HUDEP-2 (cell line): Measurements from ENCODE around the gene KRT10.
A peak's percentile ranks its signal among the peaks of the same experiment; 100 is the strongest.
"Not testable (repeated sequence)": the region's sequence is repeated elsewhere in the genome, so short reads cannot be mapped to it uniquely, and the experiment has no call there.

Source experiments
- DNase-seq, 76 experiments: peaks; one replicate each; lab custom pipeline; 2025; ENCODE audit not compliant: unreplicated experiment in 76 of 76; lab: John Stamatoyannopoulos, UW

KRT10 gene

DNA sequence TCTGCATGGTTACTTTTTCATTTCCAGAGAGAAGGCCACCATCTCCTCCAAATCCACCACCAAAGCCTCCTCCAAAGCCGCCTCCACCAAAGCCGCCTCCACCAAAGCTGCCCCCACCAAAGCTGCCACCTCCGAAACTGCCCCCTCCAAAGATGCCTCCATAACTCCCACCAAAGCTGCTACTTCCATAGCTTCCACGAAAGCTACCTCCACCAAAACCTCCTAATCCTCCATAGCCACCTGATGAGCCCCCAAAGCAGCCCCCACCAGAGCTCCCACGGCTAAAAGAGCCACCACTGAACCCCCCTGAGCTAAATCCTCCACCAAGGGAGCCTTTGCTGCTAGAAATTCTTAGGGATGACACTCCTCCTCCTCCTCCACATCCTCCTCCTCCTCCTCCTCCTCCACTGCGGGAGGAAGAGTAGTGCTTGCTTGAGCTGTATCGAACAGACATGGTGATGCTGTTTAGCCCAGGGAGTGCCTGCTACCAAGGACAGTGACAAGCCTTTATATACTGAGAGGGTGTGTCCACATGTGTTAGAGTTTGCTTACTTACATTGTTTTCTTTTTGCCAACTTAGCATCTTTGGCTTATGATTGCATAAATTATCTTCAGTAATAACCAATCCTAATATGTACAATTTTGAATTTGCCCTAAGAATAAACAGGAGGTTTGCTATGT, at the start of gene KRT10:
Gene KRT10, minus strand, starts transcription at position 483 of the 681 bp plus-strand sequence. Its CDS starts 29 bp downstream, at position 454.
- DNase-seq: no peak

DNA sequence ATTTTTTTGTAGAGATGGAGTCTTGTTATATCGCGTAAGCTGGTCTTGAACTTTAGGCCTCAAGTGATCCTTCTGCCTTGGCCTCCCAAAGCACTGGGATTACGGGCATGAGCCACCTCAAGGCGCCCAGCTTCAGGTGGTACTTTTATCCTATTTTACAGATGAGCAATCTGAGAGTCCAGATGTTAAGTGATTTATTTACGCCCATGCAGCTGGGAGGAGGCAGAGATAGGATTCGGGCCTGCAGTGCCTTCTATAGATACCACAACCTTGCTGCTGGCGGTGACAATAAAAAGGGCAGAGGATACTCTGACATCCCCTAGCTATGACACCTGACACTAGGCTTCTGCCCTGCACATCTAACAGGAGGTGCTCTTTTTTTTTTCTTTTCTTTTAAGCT, 48.9 kb upstream of the KRT10 start:
- DNase-seq: no peak

DNA sequence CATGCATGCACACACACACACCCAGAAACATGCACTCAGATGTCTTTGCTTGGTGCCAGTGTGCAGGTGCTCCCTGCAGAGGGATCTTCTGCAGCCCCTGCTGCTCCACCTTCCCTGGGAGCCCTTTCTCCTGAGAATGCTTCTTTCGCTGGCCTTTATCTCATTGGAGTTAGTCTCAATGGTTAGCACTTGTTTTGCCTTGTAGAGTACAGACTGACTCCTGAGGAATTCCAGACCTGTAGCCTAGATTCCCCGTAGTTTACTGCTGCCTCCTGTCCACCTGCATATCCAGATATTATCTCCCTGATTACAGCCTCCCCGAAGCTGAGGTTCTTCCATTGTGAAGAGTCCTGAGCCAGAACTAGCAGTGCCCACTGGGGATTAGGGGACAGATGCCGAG, 47.7 kb upstream of the KRT10 start:
- no peak for DNase-seq

- no peak for DNase-seq
Observed at GRCh38 chr17:40866838-40867237, 44.4 kb upstream of the KRT10 start, which contains the start of gene KRT12. TSS of gene KRT12 (minus strand) at chr17:40867223. CDS start at chr17:40867186, 37 bp downstream.

- DNase-seq: no peak
Observed at GRCh38 chr17:40864661-40865390, 42.4 kb upstream of the KRT10 start.

GRCh38 chr17:40862985-40863733, 40.7 kb upstream of the KRT10 start:
- peak in 4 of 76 experiments; percentile 1 to 8 (median 2) for DNase-seq

DNA sequence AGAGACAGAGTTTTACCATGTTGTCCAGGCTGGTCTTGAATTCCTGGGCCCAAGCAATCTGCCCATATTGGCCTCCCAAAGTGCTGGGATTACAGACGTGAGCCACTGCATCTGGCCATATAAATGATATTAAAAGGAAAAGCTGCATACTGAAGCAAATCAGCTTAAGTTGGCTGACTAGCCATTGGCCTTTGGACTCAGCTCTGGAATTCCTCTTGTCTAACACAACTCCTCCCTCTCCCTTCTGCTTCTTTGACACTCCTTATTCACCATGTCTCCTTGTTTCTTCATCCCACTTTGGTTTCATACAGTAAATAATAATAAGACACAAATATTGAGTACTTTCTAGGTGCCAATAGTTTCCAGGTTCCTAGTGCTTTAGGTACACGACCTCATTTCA, 37.1 kb upstream of the KRT10 start:
- DNase-seq: no peak

DNA sequence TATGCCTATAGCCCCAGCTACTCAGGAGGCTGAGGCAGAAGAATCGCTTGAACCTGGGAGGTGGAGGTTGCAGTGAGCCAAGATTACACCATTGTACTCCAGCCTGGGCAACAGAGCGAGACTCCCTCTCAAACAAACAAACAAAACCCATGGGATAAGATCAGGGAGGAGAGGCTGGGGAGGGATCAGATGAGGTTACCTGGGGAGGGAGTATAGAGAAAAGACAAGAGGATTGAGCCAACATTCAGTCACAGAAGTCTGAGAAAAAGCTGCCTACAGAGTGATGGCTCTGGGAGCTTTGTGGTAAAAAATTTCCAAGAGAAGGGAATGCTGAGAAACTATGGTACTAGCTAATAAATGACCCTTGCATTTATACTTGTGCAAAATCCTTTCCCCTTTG, 36.3 kb upstream of the KRT10 start:
- DNase-seq: not testable (repeated sequence)

- no peak for DNase-seq
Observed at GRCh38 chr17:40857535-40857934, 35.1 kb upstream of the KRT10 start.

- DNase-seq: no peak
Observed at GRCh38 chr17:40854175-40854814, 31.9 kb upstream of the KRT10 start.

DNA sequence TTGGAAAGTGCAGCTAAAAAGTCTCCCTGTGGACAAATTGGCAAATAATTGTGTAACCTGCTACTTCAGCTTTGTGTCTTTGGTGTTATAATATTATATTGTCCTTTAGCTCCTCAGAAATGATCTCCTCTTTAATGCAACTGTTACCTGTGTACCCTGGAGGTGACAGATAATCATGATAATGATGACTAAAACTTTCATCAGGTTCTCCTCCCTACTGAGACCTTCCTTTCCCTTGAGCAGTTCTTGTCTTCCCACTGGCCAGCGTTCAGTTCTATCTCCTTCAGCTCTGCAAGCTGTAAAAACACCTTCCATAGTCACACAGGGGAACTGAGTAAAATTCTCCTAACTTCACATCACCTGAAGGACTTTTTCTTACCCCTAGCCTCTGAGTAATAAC, 29.9 kb upstream of the KRT10 start:
- no peak for DNase-seq

DNA sequence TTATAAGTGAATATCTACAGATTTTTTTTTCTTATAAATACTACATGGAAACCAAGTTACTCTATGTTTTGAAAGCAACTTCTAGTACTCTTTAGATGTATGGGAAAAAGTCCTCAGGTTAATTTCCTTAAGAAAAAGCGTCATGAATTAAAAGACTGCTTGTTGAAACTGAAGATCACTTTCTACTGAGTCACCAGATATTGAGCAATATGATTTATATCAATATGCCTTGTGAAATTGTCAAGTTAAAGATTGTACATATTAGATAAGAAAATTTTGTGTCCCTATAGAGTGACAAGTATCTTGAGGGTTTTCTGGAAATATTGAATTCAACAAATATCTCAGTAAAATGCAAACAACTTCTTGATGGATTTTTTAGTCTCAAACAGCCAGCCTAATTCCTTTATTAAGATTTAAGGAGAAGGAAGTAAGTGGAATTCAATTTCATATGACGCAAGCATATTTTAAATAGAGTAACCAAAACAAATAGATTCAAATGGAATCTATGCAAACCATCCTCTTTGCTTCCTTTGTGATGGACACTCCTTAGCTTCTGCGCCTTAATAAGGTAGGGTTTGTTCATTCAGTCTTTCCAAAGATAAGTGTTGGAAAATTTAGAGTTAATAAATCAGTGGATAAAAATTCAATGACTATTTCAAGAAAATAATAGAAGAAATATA, 28.0 kb upstream of the KRT10 start:
- no peak for DNase-seq

- no peak for DNase-seq
Observed at GRCh38 chr17:40849723-40850122, 27.3 kb upstream of the KRT10 start.

- DNase-seq: no peak
Observed at GRCh38 chr17:40848583-40849235, 26.3 kb upstream of the KRT10 start.

DNA sequence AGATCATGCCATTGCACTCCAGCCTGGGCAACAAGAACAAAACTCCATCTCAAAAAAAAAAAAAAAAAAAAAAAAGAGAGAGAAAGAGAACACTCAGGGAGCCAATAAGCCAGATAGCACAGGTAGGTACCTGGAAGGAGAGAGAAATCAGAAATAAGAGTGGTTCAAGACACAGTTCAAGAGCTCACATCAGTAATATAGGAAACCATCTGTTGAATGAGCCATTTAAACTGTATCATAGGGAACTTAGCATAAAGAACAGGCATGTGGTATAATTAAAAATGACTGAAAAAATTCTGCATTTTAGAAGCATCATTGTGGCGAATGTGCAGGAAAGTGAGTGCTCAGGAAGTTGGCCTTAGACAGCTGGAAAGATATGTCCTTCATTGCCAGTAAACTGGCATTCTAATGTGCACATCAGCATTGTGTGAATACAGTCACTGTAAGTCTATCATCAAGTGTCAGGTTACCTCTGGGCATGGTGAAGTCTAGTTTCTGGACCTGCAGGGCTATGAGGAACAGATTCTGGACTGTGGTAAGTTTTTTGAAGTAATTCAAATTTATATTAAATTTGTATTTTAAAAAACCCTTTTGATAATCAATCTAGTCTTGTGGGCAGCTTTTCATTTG, 24.2 kb upstream of the KRT10 start:
- DNase-seq: no peak

DNA sequence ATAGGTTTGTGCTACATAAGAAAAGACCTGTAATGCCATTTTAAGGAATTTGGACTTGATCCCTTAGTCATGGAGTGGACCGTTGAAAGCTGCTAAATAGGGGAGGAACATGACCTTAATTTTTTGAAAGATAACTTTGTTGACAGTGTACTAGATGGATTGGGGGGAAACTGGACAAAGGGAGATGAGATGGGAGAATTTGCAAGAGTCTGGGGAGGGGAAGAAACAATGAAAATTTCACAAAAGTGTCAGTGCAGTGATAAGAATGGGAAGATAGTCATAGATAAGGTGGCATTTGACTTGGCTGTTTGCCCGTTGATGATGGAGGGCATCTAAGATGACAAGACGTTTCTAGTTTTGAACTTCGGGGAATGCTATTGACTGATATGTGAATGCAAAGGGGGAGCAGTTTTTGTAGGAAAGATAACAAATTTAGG, 22.3 kb upstream of the KRT10 start:
- peak in 1 of 76 experiments; percentile 5 for DNase-seq

DNA sequence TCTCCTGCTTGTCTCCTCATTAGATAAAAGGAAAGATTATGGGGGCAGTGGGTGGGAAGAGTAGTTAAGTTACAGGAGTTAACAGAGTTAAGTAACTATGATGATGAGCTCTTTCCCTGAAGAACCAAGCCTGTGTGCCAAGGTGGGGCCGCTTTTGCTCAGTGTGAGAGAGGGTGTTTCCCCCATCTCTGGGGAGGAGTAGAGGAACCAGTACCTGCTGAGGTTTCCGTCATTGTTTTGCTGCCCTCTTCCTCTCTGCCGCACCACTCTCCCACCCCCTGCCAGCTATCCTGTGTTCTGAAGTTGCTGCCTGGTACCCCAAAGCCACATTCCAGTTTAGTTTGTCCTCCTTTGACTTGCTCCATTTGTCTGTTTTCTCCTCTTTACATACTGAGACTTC, 20.8 kb upstream of the KRT10 start:
- DNase-seq: no peak

GRCh38 chr17:40841246-40841645, 18.8 kb upstream of the KRT10 start:
- DNase-seq: no peak

DNA sequence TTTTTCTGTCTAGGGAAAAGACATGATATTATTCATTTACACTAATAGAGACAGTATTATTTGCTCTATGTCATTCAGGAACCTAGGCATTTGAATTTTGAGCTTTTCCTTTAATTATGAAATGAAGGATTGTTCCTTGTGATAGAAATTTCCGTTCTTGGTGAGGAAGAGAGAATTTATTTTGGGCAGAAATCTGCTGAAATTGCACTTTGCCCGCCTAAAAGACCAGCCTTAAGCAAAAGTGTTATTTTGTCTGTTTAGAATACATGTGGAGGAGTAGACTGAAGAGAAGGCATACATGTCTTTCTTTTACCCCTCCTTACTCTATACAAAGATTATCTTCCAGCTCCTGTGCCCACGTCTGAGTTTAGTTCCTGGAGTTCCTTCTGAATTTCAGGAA, 16.8 kb upstream of the KRT10 start:
- no peak for DNase-seq
